ENCODE measurements around the gene MLIP.

- TF ChIP-seq, protein P1, sequence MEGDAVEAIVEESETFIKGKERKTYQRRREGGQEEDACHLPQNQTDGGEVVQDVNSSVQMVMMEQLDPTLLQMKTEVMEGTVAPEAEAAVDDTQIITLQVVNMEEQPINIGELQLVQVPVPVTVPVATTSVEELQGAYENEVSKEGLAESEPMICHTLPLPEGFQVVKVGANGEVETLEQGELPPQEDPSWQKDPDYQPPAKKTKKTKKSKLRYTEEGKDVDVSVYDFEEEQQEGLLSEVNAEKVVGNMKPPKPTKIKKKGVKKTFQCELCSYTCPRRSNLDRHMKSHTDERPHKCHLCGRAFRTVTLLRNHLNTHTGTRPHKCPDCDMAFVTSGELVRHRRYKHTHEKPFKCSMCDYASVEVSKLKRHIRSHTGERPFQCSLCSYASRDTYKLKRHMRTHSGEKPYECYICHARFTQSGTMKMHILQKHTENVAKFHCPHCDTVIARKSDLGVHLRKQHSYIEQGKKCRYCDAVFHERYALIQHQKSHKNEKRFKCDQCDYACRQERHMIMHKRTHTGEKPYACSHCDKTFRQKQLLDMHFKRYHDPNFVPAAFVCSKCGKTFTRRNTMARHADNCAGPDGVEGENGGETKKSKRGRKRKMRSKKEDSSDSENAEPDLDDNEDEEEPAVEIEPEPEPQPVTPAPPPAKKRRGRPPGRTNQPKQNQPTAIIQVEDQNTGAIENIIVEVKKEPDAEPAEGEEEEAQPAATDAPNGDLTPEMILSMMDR (IDR thresholded peaks at IDR 0.05; ENCODE audit: low read length): no peak
- TF ChIP-seq EZH2 (IDR thresholded peaks at IDR 0.05; ENCODE audit: borderline replicate concordance, low read length): no peak
These were observed 12.0 kb upstream of the MLIP start for GRCh38 chr6:54099225-54099624.
